Effector CD8-positive, alpha-beta T cell (primary cell): ENCODE results near the gene EEFSEC.

Source experiments
- DNase-seq: peaks from one replicate; lab custom pipeline; 2025; lab: John Stamatoyannopoulos, UW

The EEFSEC gene

GRCh38 chr3:128182656-128183055, 29.4 kb downstream of the EEFSEC start:
- DNase-seq: no peak

GRCh38 chr3:128185630-128186447, 32.6 kb downstream of the EEFSEC start:
- DNase-seq: no peak

GRCh38 chr3:128187495-128187894, 34.2 kb downstream of the EEFSEC start:
- DNase-seq: no peak

GRCh38 chr3:128188326-128188725, 35.0 kb downstream of the EEFSEC start:
- DNase-seq: no peak

- DNase-seq: no peak
Observed at GRCh38 chr3:128188956-128189355, 35.7 kb downstream of the EEFSEC start.

GRCh38 chr3:128190501-128190900, 37.2 kb downstream of the EEFSEC start:
- no peak for DNase-seq

GRCh38 chr3:128192131-128192530, 38.9 kb downstream of the EEFSEC start:
- no peak for DNase-seq

- DNase-seq: no peak
Observed at GRCh38 chr3:128193168-128193567, 39.9 kb downstream of the EEFSEC start.

GRCh38 chr3:128194843-128195242, 41.6 kb downstream of the EEFSEC start:
- DNase-seq: no peak

GRCh38 chr3:128195369-128195768, 42.1 kb downstream of the EEFSEC start:
- DNase-seq: no peak

- DNase-seq: no peak
Observed at GRCh38 chr3:128195802-128196201, 42.5 kb downstream of the EEFSEC start.

- no peak for DNase-seq
Observed at GRCh38 chr3:128196647-128197046, 43.4 kb downstream of the EEFSEC start.

GRCh38 chr3:128197855-128198254, 44.6 kb downstream of the EEFSEC start:
- no peak for DNase-seq

- no peak for DNase-seq
Observed at GRCh38 chr3:128198313-128198712, 45.0 kb downstream of the EEFSEC start.

- no peak for DNase-seq
Observed at GRCh38 chr3:128199110-128199509, 45.8 kb downstream of the EEFSEC start.

- no peak for DNase-seq
Observed at GRCh38 chr3:128201158-128201755, 48.0 kb downstream of the EEFSEC start.

- no peak for DNase-seq
Observed at GRCh38 chr3:128203169-128203568, 49.9 kb downstream of the EEFSEC start.

GRCh38 chr3:128205558-128206145, 52.4 kb downstream of the EEFSEC start:
- no peak for DNase-seq

- DNase-seq: no peak
Observed at GRCh38 chr3:128207951-128208350, 54.7 kb downstream of the EEFSEC start.

- DNase-seq: no peak
Observed at GRCh38 chr3:128210711-128211110, 57.4 kb downstream of the EEFSEC start.

GRCh38 chr3:128214056-128214455, 60.8 kb downstream of the EEFSEC start:
- DNase-seq: no peak

- no peak for DNase-seq
Observed at GRCh38 chr3:128215290-128215689, 62.0 kb downstream of the EEFSEC start.

- DNase-seq: no peak
Observed at GRCh38 chr3:128215800-128216495, 62.7 kb downstream of the EEFSEC start.
